ENCODE results near the gene LGI2. TPM values are rescaled to one million over a fixed set of nuclear protein-coding genes. Genes with fewer than 3 reads are reported as not detected.

LGI2 gene
- polyA plus RNA-seq, 1 of the 3 experiments (the other 2 are of a cell fraction), result not detected

DNA sequence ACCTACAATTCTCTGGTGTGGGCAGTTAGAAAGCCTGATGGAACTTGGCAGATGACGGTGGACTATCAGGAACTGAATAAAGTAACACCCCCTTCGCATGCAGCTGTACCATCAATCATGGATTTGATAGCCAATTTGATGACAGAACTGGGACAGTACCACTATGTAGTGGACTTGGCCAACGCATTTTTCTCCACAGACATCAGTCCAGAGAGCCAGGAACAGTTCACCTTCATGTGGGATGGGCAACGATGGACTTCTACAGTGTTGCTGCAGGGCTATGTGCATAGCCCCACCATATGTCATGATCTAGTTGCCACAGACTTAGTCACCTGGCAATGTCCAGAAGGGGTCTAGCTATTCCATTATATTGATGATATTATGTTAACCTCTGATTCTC is 63.4 kb downstream of the LGI2 start:
- Histone ChIP-seq H3K4me1 (ENCODE audit: control insufficient read depth in 1 of 2, insufficient read depth in 2 of 2, low read depth in 1 of 2, low read length in 1 of 2) (no peaks in the 10 kb centered on the region), H2AFZ (ENCODE audit: low read depth) (no peak overlapping the region), H3K36me3 (replicated peaks in 1 of 2; ENCODE audit: control insufficient read depth in 1 of 2, insufficient read depth in 2 of 2, low read length in 1 of 2) (no peaks in the 10 kb centered on the region), H4K20me1 (ENCODE audit: insufficient read depth) (no peaks in the 10 kb centered on the region), H3K27me3 (ENCODE audit: insufficient read depth) (no peaks in the 10 kb centered on the region), H3K27ac (ENCODE audit: low read depth in 2 of 2, low read length in 1 of 2) (no peak overlapping the region), H3K4me3 (ENCODE audit: low read depth in 2 of 2, low read length in 1 of 2) (no peak overlapping the region; a peak in 1 of 4 replicates), H3K9me2 (no peaks in the 10 kb centered on the region), H3K9me3 (no peaks in the 10 kb centered on the region; the same call in 1 of the 2 replicates), H3K4me2 (no peak overlapping the region), H3F3A (replicated peaks; ENCODE audit: insufficient read depth) (no peaks in the 10 kb centered on the region), H3K79me2 (ENCODE audit: insufficient read depth) (no peaks in the 10 kb centered on the region), H3K9ac (no peak overlapping the region)
- ChIA-PET POLR2A (no interaction called here), CTCF (interaction anchor here (2.8 kb wide), 1 partner anchor 13 kb away, joined by 11 read pairs; no protein-coding TSS in a partner anchor)
- 21% methylated on average over 4 of the region's 4 CpGs for WGBS (ENCODE audit: low lambda C conversion rate)
- no peak for TF ChIP-seq CHD2 (IDR thresholded peaks at IDR 0.05; ENCODE audit: low read length, partially characterized antibody)
- TF ChIP-seq, protein P1, sequence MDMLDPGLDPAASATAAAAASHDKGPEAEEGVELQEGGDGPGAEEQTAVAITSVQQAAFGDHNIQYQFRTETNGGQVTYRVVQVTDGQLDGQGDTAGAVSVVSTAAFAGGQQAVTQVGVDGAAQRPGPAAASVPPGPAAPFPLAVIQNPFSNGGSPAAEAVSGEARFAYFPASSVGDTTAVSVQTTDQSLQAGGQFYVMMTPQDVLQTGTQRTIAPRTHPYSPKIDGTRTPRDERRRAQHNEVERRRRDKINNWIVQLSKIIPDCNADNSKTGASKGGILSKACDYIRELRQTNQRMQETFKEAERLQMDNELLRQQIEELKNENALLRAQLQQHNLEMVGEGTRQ (IDR thresholded peaks at IDR 0.05; ENCODE audit: borderline replicate concordance, low read depth, low read length), result no peak
- TF ChIP-seq SMC3 (IDR thresholded peaks at IDR 0.05; ENCODE audit: low read depth, low read length), result no peak
- TF ChIP-seq POLR2AphosphoS5 (IDR thresholded peaks at IDR 0.05; ENCODE audit: low read depth, low read length), result no peak
- TF ChIP-seq GATA2 (CRISPR knock-in tag; IDR thresholded peaks at IDR 0.05), result no peak
- no peak for TF ChIP-seq TCF12 (IDR thresholded peaks at IDR 0.05)
- DNase-seq, result no peak

DNA sequence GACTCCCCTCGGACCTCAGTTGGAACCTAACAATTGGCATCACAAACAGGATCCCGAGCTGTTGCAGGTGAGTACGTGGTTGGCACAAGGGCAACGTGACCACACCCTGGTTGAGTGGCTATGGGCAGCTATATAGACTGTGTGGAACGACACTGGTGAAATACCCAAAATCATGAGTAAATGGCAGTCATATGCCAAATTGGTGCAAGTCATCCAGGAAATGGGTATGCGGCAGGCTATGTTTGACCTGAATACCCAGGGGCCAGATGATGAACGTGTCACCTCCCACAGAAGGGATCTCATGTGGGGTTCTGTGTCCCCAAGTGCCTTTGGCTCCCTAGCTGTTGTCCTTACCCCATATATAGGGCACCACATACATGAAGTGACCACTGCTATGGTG is 64.7 kb downstream of the LGI2 start:
- 12% methylated on average over 6 of the region's 7 CpGs for WGBS (ENCODE audit: low lambda C conversion rate)
- no peak overlapping the region for H2AFZ ChIP-seq (ENCODE audit: low read depth)

DNA sequence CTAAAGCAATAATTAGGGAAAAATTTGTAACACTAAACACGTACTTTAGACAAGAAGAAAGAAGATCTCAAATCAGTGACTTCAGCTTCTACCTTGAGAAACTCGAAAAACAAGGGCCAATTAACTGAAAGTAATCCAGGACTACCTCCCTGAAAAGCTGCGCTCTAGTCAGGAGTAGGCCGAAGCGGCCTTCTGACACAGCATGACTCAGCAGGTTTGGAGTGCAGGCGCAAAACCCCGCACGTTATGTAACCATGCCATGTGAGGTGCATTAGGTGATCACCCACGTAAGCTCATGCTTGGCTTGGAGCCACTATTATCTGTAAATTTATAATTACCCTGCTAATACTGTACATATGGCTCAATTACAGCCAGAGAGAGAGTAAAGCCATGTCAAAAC is 65.1 kb downstream of the LGI2 start:
- no peaks in the 10 kb centered on the region for H4K20me1 ChIP-seq (ENCODE audit: insufficient read depth)
- 41% methylated on average over 6 of the region's 9 CpGs for WGBS (ENCODE audit: low lambda C conversion rate)
- TF ChIP-seq GATA2 (CRISPR knock-in tag; IDR thresholded peaks at IDR 0.05), result no peak
- no peak for TF ChIP-seq NRF1 (IDR thresholded peaks at IDR 0.05; ENCODE audit: low read depth, low read length)
- TF ChIP-seq RXRA (IDR thresholded peaks at IDR 0.05; ENCODE audit: borderline replicate concordance, low read depth), result no peak
- no peak for TF ChIP-seq TEAD4 (IDR thresholded peaks at IDR 0.05; ENCODE audit: borderline replicate concordance, insufficient read depth)
- no peak for TF ChIP-seq FOXJ3 (CRISPR knock-in tag; IDR thresholded peaks at IDR 0.05)
- TF ChIP-seq CHD2 (IDR thresholded peaks at IDR 0.05; ENCODE audit: low read length, partially characterized antibody), result no peak
- TF ChIP-seq SMC3 (IDR thresholded peaks at IDR 0.05; ENCODE audit: low read depth, low read length), result no peak
- no peak for TF ChIP-seq RCOR1 (IDR thresholded peaks at IDR 0.05; ENCODE audit: low read length)
- no peaks in the 10 kb centered on the region for H3K36me3 ChIP-seq (replicated peaks in 1 of 2; ENCODE audit: control insufficient read depth in 1 of 2, insufficient read depth in 2 of 2, low read length in 1 of 2)
- no peak overlapping the region for H3K27ac ChIP-seq (ENCODE audit: low read depth in 2 of 2, low read length in 1 of 2)
- no peak overlapping the region for H2AFZ ChIP-seq (ENCODE audit: low read depth)
- CTCF ChIA-PET, result interaction anchor here (1.1 kb wide), 1 partner anchor 15 kb away, joined by 5 read pairs; no protein-coding TSS in a partner anchor
- no peak overlapping the region; a peak in 1 of 4 replicates for H3K4me3 ChIP-seq (ENCODE audit: low read depth in 2 of 2, low read length in 1 of 2)
- no peaks in the 10 kb centered on the region for H3K79me2 ChIP-seq (ENCODE audit: insufficient read depth)
- no peak overlapping the region for H3K4me2 ChIP-seq
- no peaks in the 10 kb centered on the region for H3F3A ChIP-seq (replicated peaks; ENCODE audit: insufficient read depth)
- H3K4me1 ChIP-seq (ENCODE audit: control insufficient read depth in 1 of 2, insufficient read depth in 2 of 2, low read depth in 1 of 2, low read length in 1 of 2), result no peaks in the 10 kb centered on the region
- no peak for DNase-seq
- H3K9ac ChIP-seq, result no peak overlapping the region
- H3K27me3 ChIP-seq (ENCODE audit: insufficient read depth), result no peaks in the 10 kb centered on the region
- no peaks in the 10 kb centered on the region for H3K9me2 ChIP-seq
- POLR2A ChIA-PET, result no interaction called here
- no peaks in the 10 kb centered on the region; the same call in 1 of the 2 replicates for H3K9me3 ChIP-seq

More for the DNA sequence above, 64.7 kb downstream of the LGI2 start:
- no peak for TF ChIP-seq SIN3A (IDR thresholded peaks at IDR 0.05; ENCODE audit: borderline replicate concordance, low read depth, low read length)
- TF ChIP-seq EP300 (IDR thresholded peaks at IDR 0.05; ENCODE audit: borderline replicate concordance in 1 of 2, low read depth in 1 of 2, low read length in 1 of 2), result no peak
- no peak for TF ChIP-seq TCF12 (IDR thresholded peaks at IDR 0.05)
- TF ChIP-seq, protein P1 (IDR thresholded peaks at IDR 0.05; ENCODE audit: borderline replicate concordance, low read depth, low read length), result no peak
- no peak for TF ChIP-seq MEF2A (IDR thresholded peaks at IDR 0.05; ENCODE audit: borderline replicate concordance, low read depth)
- no peak for TF ChIP-seq NFIC (IDR thresholded peaks at IDR 0.05; ENCODE audit: borderline replicate concordance)
- no peaks in the 10 kb centered on the region for H3K27me3 ChIP-seq (ENCODE audit: insufficient read depth)
- H3F3A ChIP-seq (replicated peaks; ENCODE audit: insufficient read depth), result no peaks in the 10 kb centered on the region
- ChIA-PET CTCF (interaction anchor here (1.1 kb wide), 1 partner anchor 14 kb away, joined by 5 read pairs; no protein-coding TSS in a partner anchor), POLR2A (no interaction called here)
- H3K4me2 ChIP-seq, result no peak overlapping the region
- H3K9me3 ChIP-seq, result no peaks in the 10 kb centered on the region; the same call in 1 of the 2 replicates
- no peaks in the 10 kb centered on the region for H3K79me2 ChIP-seq (ENCODE audit: insufficient read depth)
- no peaks in the 10 kb centered on the region for H3K9me2 ChIP-seq
- no peak overlapping the region for H3K4me3 ChIP-seq (ENCODE audit: low read depth in 2 of 2, low read length in 1 of 2)
- no peak overlapping the region for H3K27ac ChIP-seq (ENCODE audit: low read depth in 2 of 2, low read length in 1 of 2)
- H3K36me3 ChIP-seq (replicated peaks in 1 of 2; ENCODE audit: control insufficient read depth in 1 of 2, insufficient read depth in 2 of 2, low read length in 1 of 2), result no peaks in the 10 kb centered on the region
- H4K20me1 ChIP-seq (ENCODE audit: insufficient read depth), result no peaks in the 10 kb centered on the region
- no peaks in the 10 kb centered on the region for H3K4me1 ChIP-seq (ENCODE audit: control insufficient read depth in 1 of 2, insufficient read depth in 2 of 2, low read depth in 1 of 2, low read length in 1 of 2)
- H3K9ac ChIP-seq, result no peak overlapping the region
- DNase-seq, result no peak

Data from SK-N-SH (cell line).